T-cell (primary cell): ENCODE data around the gene EXOC3. TPM values are rescaled to one million over a fixed set of nuclear protein-coding genes. Genes with fewer than 3 reads are reported as not detected.

Experiments
- ATAC-seq, 4 experiments: fragments of 200-7000 bp in 3 of 4; fragments of 150-1000 bp in 1 of 4; cut with Tn5 transposase; replicated peaks in 1 of 4; 1 replicate in 3 of 4; 2 replicates in 1 of 4; pipeline ENCODE4 v1.10.0; 2021; ENCODE audit warnings: moderate library complexity in 3 of 4, mild to moderate bottlenecking in 2 of 4, moderate number of reproducible peaks in 1 of 4
- CTCF ChIA-PET, 2 donors: fragments of 300-600 bp; sonication (Branson Sonifier 250); formaldehyde crosslinking; loops; one replicate each; lab custom pipeline; 2022; ENCODE audit warnings: antibody characterized with exemption in 2 of 2; lab: Charles Lee
- POLR2A ChIA-PET, 2 donors: fragments of 300-600 bp; sonication (Branson Sonifier 250); formaldehyde crosslinking; loops; one replicate each; lab custom pipeline; 2022; ENCODE audit warnings: antibody characterized with exemption in 2 of 2; lab: Charles Lee
- DNase-seq, 35 experiments: peaks; one replicate each; pipeline versions ENCODE4 v3.0.0 to v3.0.0-alpha.2; 2013 to 2023
- H3K27ac ChIP-seq: one replicate; pipeline ENCODE4 v1.5.1; 2013; ENCODE audit warnings: low read length
- H3K27me3 ChIP-seq, 2 experiments: replicated peaks in 1 of 2; 1 replicate in 1 of 2; 2 replicates in 1 of 2; pipeline versions ENCODE4 v1.6.1 to v1.7.0; 2013; ENCODE audit warnings: low read length in 1 of 2, mixed read lengths in 1 of 2; ENCODE audit not compliant: control insufficient read depth in 2 of 2, insufficient read depth in 2 of 2; ENCODE audit errors: extremely low read depth in 1 of 2
- H3K36me3 ChIP-seq, 2 donors: 1 replicate in 1 of 2; 2 replicates in 1 of 2; pipeline versions ENCODE4 v1.6.1 to v1.7.0; 2013; ENCODE audit warnings: low read length in 1 of 2; ENCODE audit not compliant: control insufficient read depth in 2 of 2, insufficient read depth in 1 of 2; ENCODE audit errors: extremely low read depth in 1 of 2
- H3K4me1 ChIP-seq, 2 experiments: 1 replicate in 1 of 2; 2 replicates in 1 of 2; pipeline versions ENCODE4 v1.6.1 to v1.7.0; 2013; ENCODE audit warnings: low read length in 2 of 2, mixed read lengths in 1 of 2; ENCODE audit not compliant: insufficient read depth in 2 of 2, control insufficient read depth in 1 of 2; ENCODE audit errors: extremely low read depth in 1 of 2
- H3K4me3 ChIP-seq, 2 donors: 1 replicate in 1 of 2; 2 replicates in 1 of 2; pipeline versions ENCODE4 v1.5.1 to v1.7.0; 2013; ENCODE audit warnings: mild to moderate bottlenecking in 2 of 2, low read length in 1 of 2, moderate library complexity in 1 of 2; ENCODE audit not compliant: control insufficient read depth in 1 of 2; ENCODE audit errors: extremely low read depth in 1 of 2
- H3K9me3 ChIP-seq: 2 replicates; pipeline ENCODE4 v1.7.0; 2013
- H3K27ac Mint-ChIP-seq, 2 donors: one replicate each; pipeline ENCODE4 v1.8.0; 2020 to 2021; ENCODE audit warnings: mild to moderate bottlenecking in 2 of 2, mixed read lengths in 2 of 2
- H3K27me3 Mint-ChIP-seq, 2 donors: one replicate each; pipeline ENCODE4 v1.8.0; 2021 to 2022; ENCODE audit warnings: mixed read lengths in 2 of 2
- H3K36me3 Mint-ChIP-seq: one replicate; pipeline ENCODE4 v1.8.0; 2021; ENCODE audit warnings: mixed read lengths
- H3K4me1 Mint-ChIP-seq, 3 donors: one replicate each; pipeline ENCODE4 v1.8.0; 2020 to 2022; ENCODE audit warnings: mixed read lengths in 3 of 3, mild to moderate bottlenecking in 1 of 3
- H3K4me3 Mint-ChIP-seq, 3 donors: one replicate each; pipeline ENCODE4 v1.8.0; 2020 to 2022; ENCODE audit warnings: mild to moderate bottlenecking in 3 of 3, mixed read lengths in 3 of 3, moderate library complexity in 3 of 3
- H3K9me3 Mint-ChIP-seq, 3 donors: one replicate each; pipeline ENCODE4 v1.8.0; 2020 to 2022; ENCODE audit warnings: mixed read lengths in 3 of 3
- WGBS: methylation state at CpG from one replicate; pipeline ENCODE4 v1.1.5; 2013; ENCODE audit warnings: missing lambda C conversion rate; ENCODE audit not compliant: insufficient coverage; 5-methylcytosine and 5-hydroxymethylcytosine counted together
- total RNA-seq, 35 experiments: library from RNA in 6 of 35; stranded (reverse) in 6 of 35; fragments of 120-200 nt in 1 of 35; gene quantifications; one replicate each; pipeline versions ENCODE4 v1.2.1 to v1.2.4 and lab custom pipeline; 2013 to 2026

Gene EXOC3
- total RNA-seq, 5 donors from 2014 or later (not counting 1 experiment from before 2014, with no cell fraction given) = 81.6 to 99.8 (median 84.2) TPM

DNA sequence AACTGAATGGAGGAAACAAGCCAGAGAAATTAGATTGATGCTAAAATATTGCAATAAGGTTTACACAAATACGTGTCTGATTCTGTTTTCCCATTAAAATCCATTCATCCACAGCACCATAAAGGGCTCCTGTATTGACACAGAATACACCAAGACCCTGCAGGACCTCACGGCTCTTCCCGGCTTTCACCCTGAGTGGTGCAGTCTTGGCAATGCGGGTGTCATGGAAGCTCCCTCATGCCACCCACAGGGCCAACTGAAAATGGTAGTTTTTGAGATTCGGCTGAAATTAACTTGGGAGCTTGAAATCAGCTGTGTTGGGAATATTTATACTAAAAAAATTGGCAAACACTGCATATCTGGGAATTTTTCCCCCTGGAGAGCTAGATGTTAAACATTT lies 17.3 kb upstream of the EXOC3 start:
- H3K9me3 Mint-ChIP-seq = no peaks in the 10 kb centered on the region
- peak in 2 of 35 experiments; percentile 23 to 46 for DNase-seq

DNA sequence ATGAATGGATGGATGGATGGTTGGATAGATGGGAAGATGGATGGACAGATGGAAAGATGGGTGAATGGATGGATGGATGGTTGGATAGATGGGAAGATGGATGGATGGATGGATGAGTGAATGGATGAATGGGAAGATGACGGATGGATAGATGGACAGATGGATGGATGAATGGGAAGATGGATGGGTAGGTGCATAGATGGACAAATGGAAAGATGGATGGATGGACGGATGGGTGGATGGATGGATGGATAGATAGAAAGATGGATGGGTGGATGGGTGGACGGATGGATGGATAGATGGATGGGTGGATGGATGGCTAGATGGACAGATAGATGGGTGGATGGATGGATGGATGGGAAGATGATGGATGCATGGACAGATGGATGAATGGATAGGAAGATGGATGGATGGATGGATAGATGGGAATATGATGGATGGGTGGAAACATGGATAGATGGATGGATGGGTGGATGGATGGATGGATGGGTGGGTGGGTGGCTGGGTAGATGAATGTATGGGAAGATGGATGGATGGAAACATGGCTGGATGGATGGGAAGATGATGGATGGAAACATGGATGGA lies 16.5 kb upstream of the EXOC3 start:
- ATAC-seq (no peak), DNase-seq (no peak)
- no peak overlapping the region for H3K27ac Mint-ChIP-seq
- H3K27me3 Mint-ChIP-seq = peaks cover 0 to 11% of the 10 kb centered on the region in 2 donors
- no peaks in the 10 kb centered on the region for H3K9me3 ChIP-seq
- H3K27me3 ChIP-seq = peaks cover 0 to 30% of the 10 kb centered on the region in 2 experiments
- H3K27ac ChIP-seq = no peak overlapping the region
- no peaks in the 10 kb centered on the region for H3K4me1 ChIP-seq
- no peaks in the 10 kb centered on the region for H3K4me1 Mint-ChIP-seq
- CTCF ChIA-PET = no interaction called here
- 77% methylated on average over 3 of the region's 3 CpGs for WGBS
- no peaks in the 10 kb centered on the region for H3K36me3 ChIP-seq
- no peaks in the 10 kb centered on the region for H3K9me3 Mint-ChIP-seq
- no peaks in the 10 kb centered on the region for H3K36me3 Mint-ChIP-seq
- POLR2A ChIA-PET = no interaction called here
- no peak overlapping the region for H3K4me3 ChIP-seq
- H3K4me3 Mint-ChIP-seq = no peak overlapping the region

More for the DNA sequence above, 17.3 kb upstream of the EXOC3 start:
- Histone ChIP-seq H3K27ac (no peak overlapping the region), H3K4me1 (no peaks in the 10 kb centered on the region), H3K4me3 (no peak overlapping the region), H3K27me3 (peaks cover 0 to 22% of the 10 kb centered on the region in 2 experiments), H3K9me3 (no peaks in the 10 kb centered on the region), H3K36me3 (no peaks in the 10 kb centered on the region)
- ATAC-seq = peak in 1 of 4 experiments; percentile 46
- peaks cover 0 to 11% of the 10 kb centered on the region in 2 donors for H3K27me3 Mint-ChIP-seq
- CTCF ChIA-PET = no interaction called here
- WGBS = no CpG with 5 or more reads among the region's 5 CpGs
- H3K4me1 Mint-ChIP-seq = no peaks in the 10 kb centered on the region
- no peak overlapping the region for H3K4me3 Mint-ChIP-seq
- POLR2A ChIA-PET = no interaction called here
- no peaks in the 10 kb centered on the region for H3K36me3 Mint-ChIP-seq
- no peak overlapping the region for H3K27ac Mint-ChIP-seq

DNA sequence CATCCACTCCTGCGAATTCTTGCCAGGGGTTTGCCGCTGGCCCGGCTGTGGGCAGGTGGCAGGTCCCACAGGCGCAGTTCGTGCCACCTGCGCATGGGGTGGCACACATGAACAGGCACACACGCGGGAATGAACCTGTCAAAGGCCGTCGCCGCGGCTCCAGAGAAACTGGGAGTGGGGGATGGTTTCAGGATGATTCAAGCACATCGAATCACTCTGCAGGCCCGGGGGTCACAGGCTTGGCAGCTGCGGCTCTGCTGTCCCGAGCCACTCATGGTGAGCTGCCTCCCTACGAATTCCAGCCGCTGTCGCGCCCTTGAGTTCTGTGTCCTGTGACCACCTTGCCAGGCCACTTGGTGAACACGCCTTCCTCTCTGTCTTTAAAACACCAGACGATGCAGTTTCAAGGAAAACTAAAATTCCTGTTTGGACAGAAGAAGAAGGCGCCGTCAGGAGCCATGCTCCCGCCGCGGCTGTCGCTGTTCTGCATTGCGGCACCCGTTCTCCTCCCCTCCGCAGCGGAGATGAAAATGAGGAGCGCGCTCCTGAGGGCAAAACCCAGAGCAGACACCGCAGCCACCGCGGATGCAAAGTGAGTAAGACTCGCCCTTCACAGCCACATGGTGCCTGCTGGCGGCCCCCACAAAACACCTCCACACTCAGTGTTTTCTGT lies 15.4 kb upstream of the EXOC3 start:
- H3K9me3 ChIP-seq = no peaks in the 10 kb centered on the region
- Mint-ChIP-seq H3K27ac (no peak overlapping the region), H3K4me1 (no peaks in the 10 kb centered on the region), H3K4me3 (no peak overlapping the region), H3K9me3 (no peaks in the 10 kb centered on the region), H3K27me3 (peaks cover 8 to 11% of the 10 kb centered on the region in 2 donors), H3K36me3 (no peaks in the 10 kb centered on the region)
- 92% methylated on average over 36 of the region's 39 CpGs for WGBS
- DNase-seq = no peak
- ChIA-PET POLR2A (no interaction called here), CTCF (no interaction called here)
- H3K4me1 ChIP-seq = no peaks in the 10 kb centered on the region
- no peak overlapping the region for H3K27ac ChIP-seq
- H3K4me3 ChIP-seq = no peak overlapping the region
- no peak for ATAC-seq
- H3K36me3 ChIP-seq = no peaks in the 10 kb centered on the region
- H3K27me3 ChIP-seq = peaks cover 0 to 34% of the 10 kb centered on the region in 2 experiments

DNA sequence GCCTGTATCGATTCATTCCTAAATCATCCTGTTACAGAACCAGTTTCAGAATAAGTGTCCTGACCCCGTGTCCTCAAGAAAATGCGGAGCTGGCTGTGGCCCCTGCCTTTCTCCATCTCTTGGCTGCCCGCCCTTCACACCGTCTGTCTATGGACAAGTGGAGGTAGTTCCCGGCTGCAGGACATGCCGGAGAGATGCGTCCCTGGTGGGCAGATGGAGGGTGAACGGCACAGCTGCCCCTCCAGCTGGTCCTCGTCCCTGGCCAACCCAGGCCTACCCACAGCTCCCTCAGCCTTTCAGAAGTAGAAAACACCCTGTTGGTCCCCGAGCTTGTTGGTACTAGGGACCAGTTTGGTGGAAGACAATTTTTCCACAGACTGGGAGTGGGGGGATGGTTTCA lies 14.8 kb upstream of the EXOC3 start:
- Mint-ChIP-seq H3K36me3 (no peaks in the 10 kb centered on the region), H3K4me1 (no peaks in the 10 kb centered on the region), H3K27me3 (peaks cover 8 to 11% of the 10 kb centered on the region in 2 donors), H3K4me3 (no peak overlapping the region), H3K27ac (no peak overlapping the region), H3K9me3 (no peaks in the 10 kb centered on the region)
- no peaks in the 10 kb centered on the region for H3K4me1 ChIP-seq
- CTCF ChIA-PET = no interaction called here
- WGBS = 88% methylated on average over 5 of the region's 11 CpGs
- peaks cover 0 to 40% of the 10 kb centered on the region in 2 experiments for H3K27me3 ChIP-seq
- POLR2A ChIA-PET = no interaction called here
- H3K36me3 ChIP-seq = no peaks in the 10 kb centered on the region
- H3K4me3 ChIP-seq = no peak overlapping the region
- H3K9me3 ChIP-seq = no peaks in the 10 kb centered on the region
- no peak for DNase-seq
- ATAC-seq = no peak
- no peak overlapping the region for H3K27ac ChIP-seq

DNA sequence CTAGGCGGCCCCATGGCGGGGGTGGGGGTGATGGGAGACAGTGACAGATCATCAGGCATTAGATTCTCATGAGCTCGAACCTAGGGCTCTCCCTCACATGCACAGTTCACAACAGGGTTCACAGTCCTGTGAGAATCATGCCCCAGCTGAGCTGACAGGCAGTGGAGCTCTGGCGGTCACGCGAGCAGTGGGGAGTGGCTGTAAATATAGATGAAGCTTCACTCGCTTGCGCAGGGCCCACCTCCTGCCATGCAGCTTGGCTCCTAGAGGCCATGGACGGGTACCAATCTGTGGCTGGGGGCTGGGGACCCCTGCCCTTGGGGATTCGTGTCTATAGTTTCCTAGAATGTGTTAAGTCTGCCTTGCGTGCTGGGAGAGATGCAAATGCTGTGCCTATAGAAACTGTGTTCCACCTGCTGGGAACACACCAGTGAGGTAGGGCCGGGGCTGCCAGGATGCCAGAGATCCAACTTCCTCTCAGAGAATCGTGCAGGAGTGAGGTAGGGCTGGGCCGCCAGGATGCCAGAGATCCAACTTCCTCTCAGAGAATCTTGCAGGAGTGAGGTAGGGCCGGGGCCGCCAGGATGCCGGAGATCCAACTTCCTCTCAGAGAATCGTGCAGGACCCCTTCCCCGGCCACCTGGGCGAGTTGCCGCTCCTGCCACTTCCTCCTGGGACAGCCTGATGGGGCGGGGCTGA lies 14.1 kb upstream of the EXOC3 start:
- Mint-ChIP-seq H3K36me3 (no peaks in the 10 kb centered on the region), H3K27ac (no peak overlapping the region), H3K4me3 (no peak overlapping the region), H3K4me1 (no peaks in the 10 kb centered on the region), H3K27me3 (peaks cover 8 to 11% of the 10 kb centered on the region in 2 donors), H3K9me3 (no peaks in the 10 kb centered on the region)
- Histone ChIP-seq H3K27ac (no peak overlapping the region), H3K36me3 (no peaks in the 10 kb centered on the region), H3K4me1 (no peaks in the 10 kb centered on the region), H3K4me3 (no peak overlapping the region), H3K9me3 (no peaks in the 10 kb centered on the region), H3K27me3 (peaks cover 0 to 46% of the 10 kb centered on the region in 2 experiments)
- POLR2A ChIA-PET = no interaction called here
- ATAC-seq (no peak), DNase-seq (no peak)
- CTCF ChIA-PET = no interaction called here
- WGBS = 81% methylated on average over 19 of the region's 22 CpGs

DNA sequence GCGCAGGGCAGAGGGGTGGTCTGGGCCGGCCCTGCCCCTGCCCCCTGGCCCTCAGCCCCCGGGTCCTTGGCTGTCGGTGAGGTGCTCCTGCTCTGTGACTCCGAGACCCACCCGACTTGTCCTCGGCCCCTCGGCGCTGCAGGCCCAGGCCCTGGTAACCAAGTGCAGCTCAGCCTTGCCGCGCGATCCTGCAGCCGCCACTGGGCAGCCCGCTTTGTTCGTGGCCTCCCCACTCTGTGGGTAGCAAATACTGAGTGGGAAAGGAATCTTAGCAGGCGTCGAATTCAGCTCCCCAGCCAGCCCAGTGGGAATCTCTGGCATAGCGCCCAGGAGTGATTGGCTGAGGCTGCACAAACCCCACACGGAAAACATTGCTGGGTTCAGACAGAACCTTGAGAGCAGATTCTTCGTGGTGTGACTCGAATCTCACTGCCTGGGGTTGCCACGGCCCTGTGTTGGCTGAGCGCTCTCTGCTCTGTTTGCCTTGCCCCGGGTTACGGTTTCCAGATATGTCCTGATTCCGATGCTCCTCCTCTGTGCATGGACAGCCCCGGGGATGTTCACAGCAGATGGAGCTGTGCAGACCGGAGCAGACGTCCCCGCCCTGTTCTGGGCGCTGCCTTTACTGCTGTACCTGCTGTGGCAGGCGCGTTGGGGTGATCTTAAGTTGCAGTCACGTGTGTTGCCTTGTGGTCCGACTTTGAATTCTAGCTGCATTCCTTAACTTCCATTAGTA lies 13.4 kb upstream of the EXOC3 start:
- Histone ChIP-seq H3K4me3 (no peak overlapping the region), H3K9me3 (no peaks in the 10 kb centered on the region), H3K27me3 (peaks cover 0 to 48% of the 10 kb centered on the region in 2 experiments), H3K36me3 (no peaks in the 10 kb centered on the region), H3K4me1 (no peaks in the 10 kb centered on the region), H3K27ac (no peak overlapping the region)
- DNase-seq (no peak), ATAC-seq (no peak)
- ChIA-PET CTCF (no interaction called here), POLR2A (no interaction called here)
- H3K9me3 Mint-ChIP-seq = no peaks in the 10 kb centered on the region
- H3K27me3 Mint-ChIP-seq = peaks cover 8 to 11% of the 10 kb centered on the region in 2 donors
- WGBS = 92% methylated on average over 33 of the region's 35 CpGs
- H3K36me3 Mint-ChIP-seq = no peaks in the 10 kb centered on the region
- H3K27ac Mint-ChIP-seq = no peak overlapping the region
- no peaks in the 10 kb centered on the region for H3K4me1 Mint-ChIP-seq
- H3K4me3 Mint-ChIP-seq = no peak overlapping the region
